Globus pallidus (tissue), 1 donor: ENCODE measurements around the gene NR6A1.

Experiments
- DNase-seq: peaks from one replicate; pipeline ENCODE4 v3.0.0-alpha.2; 2015; ENCODE audit warnings: low spot score

Gene NR6A1

GRCh38 chr9:124574534-124575375 is 196.4 kb downstream of the NR6A1 start:
- DNase-seq: no peak

GRCh38 chr9:124570942-124571666 is 200.0 kb downstream of the NR6A1 start:
- no peak for DNase-seq

GRCh38 chr9:124569942-124570341 is 201.2 kb downstream of the NR6A1 start:
- no peak for DNase-seq

GRCh38 chr9:124567362-124567761 is 203.7 kb downstream of the NR6A1 start:
- DNase-seq: no peak

GRCh38 chr9:124562328-124562727 is 208.8 kb downstream of the NR6A1 start:
- no peak for DNase-seq

- DNase-seq: no peak
These were observed 211.2 kb downstream of the NR6A1 start for GRCh38 chr9:124559871-124560270.

GRCh38 chr9:124558777-124559470 is 212.2 kb downstream of the NR6A1 start:
- no peak for DNase-seq

GRCh38 chr9:124557895-124558294 is 213.2 kb downstream of the NR6A1 start:
- no peak for DNase-seq

GRCh38 chr9:124555043-124555442 is 216.1 kb downstream of the NR6A1 start:
- DNase-seq: no peak

- no peak for DNase-seq
These were observed 217.4 kb downstream of the NR6A1 start for GRCh38 chr9:124553738-124554137.

- no peak for DNase-seq
These were observed 218.9 kb downstream of the NR6A1 start for GRCh38 chr9:124552273-124552605.

- peak; percentile 40 for DNase-seq
These were observed 219.4 kb downstream of the NR6A1 start for GRCh38 chr9:124551472-124552272.

GRCh38 chr9:124550072-124550471 is 221.0 kb downstream of the NR6A1 start:
- DNase-seq: no peak

- no peak for DNase-seq
These were observed 222.1 kb downstream of the NR6A1 start for GRCh38 chr9:124549016-124549415.

GRCh38 chr9:124544535-124544934 is 226.6 kb downstream of the NR6A1 start:
- DNase-seq: no peak

GRCh38 chr9:124541824-124542223 is 229.3 kb downstream of the NR6A1 start:
- no peak for DNase-seq

GRCh38 chr9:124537926-124538325 is 233.2 kb downstream of the NR6A1 start:
- DNase-seq: no peak

- DNase-seq: no peak
These were observed 235.3 kb downstream of the NR6A1 start for GRCh38 chr9:124535846-124536245.

GRCh38 chr9:124532897-124533296 is 238.2 kb downstream of the NR6A1 start:
- DNase-seq: no peak

GRCh38 chr9:124531115-124531514 is 240.0 kb downstream of the NR6A1 start:
- no peak for DNase-seq

- DNase-seq: no peak
These were observed 240.9 kb downstream of the NR6A1 start for GRCh38 chr9:124530246-124530645.

- DNase-seq: no peak
These were observed 243.3 kb downstream of the NR6A1 start for GRCh38 chr9:124527781-124528180.
